GM18526 (cell line): ENCODE data around the gene KIF26A.

Experiments
- POLR2A ChIP-seq: IDR thresholded peaks from 3 replicates; pipeline ENCODE4 v1.6.1; 2011; ENCODE audit not compliant: insufficient read length; ENCODE audit errors: extremely low read depth

KIF26A gene

DNA sequence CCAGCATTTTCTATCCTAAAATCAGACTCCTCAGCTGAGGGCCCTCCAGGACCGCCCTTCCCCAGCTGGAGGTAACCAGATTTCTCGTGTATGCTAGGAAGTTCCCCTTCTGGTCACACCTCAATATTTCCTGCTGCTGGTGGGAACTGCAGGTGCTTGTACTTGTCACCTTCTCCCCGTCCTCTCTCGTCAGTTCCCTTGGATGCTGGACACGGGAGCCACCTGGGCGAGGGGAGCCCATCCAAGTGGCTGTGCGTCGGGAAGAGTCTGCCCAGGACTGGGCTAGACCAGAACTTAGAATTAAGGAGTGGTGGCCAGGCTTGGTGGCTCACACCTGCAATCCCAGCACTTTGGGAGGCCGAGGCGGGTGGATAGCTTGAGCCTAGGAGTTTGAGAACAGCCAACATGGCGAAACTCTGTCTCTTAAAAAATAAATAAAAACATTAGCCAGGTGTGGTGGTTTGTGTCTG, 23.2 kb upstream of the KIF26A start:
- no peak for TF ChIP-seq POLR2A

DNA sequence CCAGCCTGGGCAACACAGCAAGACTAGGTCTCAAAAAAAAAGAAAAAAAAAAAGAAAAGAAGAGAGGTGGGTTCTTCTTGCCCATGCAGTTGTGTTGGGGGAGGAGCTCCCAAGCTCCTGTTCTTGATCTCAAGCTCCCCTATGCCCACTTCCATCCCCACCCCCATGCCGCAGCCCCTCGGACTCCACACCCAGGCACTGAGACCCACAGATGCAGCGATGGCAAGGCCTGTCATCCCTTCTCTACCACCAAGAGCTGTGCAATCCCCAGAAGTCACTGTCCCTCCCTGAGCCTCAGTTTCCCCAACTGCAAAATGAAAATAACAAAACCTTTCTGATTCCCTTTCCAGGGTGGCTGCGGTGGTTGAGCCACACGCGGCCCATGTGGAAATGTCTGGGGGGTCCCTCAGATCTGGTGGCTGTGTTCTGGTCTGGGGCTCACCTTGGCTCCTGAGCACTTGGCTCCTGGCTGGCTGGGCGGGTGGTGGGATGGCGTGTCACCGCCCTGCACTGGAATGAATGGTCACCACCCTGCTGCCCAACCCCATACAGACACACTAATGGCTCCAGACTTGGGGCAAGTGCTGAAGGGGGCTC, 22.6 kb upstream of the KIF26A start:
- TF ChIP-seq POLR2A = no peak

DNA sequence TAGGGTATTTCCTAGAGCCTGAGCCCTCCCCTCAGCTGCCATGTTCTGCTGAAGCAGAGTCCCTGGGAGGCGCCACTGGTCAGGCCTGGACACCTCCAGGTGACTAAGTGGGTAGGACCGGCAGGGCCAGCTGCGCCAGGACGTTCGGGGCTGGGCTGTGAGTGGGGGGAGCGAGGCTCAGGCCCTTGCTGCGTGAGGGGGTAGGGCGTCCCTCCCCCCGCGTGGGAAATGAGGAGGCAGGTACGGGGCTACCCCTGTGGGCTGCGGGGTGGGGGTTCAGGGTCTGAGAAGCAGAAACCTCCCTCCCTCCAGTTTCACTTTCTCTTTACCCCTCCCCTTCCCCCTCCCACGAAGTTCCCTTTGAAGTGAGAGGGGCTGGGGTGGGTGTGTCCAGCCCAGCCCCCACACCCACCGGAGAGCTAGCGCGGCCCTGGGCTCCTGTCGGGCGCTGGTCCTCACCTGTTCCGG, 22.1 kb upstream of the KIF26A start:
- no peak for TF ChIP-seq POLR2A

DNA sequence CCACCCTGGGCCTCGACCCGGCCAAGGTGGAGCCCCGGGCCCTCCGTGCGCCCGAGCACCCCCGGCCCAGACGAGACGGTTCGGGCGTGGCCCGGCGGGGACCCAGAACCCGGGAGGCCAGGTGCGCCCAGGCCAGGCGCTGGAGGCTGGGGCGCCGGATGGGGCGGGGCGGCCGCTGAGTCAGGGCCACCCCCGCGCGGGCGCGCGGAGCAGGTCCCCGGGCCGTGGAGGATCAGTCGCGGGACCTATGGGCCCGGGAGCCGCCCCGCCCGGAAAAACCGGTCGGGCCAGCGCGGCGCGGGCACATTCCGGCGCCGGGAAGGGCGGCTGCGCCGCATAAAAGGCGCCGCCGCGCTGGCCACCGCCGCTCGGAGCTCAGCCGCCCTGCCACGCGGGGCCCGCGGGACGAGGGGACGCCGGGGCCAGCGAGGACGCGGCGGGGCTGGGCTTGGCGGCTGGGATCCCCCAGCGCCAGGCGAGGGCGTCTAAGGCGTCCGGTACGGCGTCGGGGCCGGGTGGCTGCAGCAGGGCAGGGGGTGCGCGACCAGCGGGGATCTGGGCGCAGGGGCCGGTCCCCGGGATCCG, 21.5 kb upstream of the KIF26A start:
- no peak for TF ChIP-seq POLR2A

DNA sequence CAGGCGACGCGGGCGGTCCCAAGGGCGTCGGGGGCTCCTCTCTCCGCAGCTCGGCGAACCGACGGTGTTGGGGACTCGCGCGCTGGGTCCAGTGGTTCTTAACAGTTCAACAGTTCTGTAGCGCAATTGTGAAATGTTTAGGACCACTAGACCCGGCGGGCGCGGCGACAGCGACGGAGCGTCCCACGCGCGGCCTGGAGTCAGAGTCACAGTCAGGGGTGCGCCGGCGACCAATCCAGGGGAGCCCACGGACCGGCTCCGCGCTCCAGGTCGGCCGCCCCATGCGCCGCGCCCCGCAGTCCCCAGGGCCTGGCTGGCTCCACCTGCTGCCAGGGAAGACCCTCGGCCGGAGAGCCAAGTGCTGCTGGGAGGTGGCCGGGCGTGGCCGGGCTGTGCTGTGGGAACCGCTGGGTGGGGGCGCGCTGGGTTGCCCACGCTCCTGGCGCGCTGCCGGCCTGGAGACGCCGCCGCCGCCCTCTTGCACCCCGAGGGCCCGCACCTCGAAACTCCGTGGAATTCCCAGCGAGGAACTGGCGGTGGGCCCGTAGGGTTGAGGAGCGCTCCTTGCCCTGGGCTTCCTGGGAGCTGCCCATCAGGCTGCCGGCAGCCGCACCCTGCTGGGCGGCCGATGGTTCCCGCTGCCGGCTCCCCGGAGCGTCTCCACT, 20.9 kb upstream of the KIF26A start:
- TF ChIP-seq POLR2A = no peak

DNA sequence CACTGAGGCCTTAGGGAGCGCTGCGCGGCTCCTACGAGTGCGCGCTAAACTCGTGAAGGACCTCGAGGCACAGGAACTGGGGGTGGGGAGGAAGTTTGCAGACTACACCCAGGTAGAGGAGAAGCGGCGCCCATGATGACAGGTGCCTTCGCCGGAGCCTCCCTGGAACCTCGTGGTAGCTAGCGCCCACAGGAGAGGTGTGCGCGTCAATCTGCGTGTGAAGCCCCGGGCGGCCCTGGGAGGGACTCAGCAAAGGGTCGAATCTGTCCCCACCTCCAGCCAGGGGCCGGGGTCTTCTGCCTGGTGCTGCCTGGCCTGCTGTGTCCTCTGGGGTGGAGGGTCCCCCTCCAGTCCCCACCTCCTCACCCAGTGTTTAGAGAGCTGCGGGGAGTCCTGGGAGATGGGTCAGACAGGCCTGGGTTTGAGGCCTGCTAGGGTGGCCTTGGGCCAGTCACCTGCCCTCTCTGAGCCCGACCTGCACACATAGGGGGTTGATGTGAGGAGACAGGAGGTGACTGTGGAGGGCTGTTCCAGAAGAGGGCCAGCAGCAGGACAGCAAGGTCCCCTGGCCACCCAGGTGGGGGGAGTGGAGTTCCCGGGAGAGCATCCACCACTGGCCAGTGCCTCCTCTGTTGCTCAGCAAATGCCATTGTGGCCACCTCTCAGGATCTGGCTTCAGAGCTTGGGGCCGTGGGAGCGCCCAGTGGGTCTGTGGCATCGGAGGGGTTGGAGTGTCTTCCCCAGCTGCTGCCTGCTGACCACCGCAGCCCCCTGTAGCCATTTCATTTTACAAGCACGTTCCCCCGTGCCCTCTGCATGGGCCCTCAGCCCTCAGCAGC, 20.2 kb upstream of the KIF26A start:
- no peak for TF ChIP-seq POLR2A

DNA sequence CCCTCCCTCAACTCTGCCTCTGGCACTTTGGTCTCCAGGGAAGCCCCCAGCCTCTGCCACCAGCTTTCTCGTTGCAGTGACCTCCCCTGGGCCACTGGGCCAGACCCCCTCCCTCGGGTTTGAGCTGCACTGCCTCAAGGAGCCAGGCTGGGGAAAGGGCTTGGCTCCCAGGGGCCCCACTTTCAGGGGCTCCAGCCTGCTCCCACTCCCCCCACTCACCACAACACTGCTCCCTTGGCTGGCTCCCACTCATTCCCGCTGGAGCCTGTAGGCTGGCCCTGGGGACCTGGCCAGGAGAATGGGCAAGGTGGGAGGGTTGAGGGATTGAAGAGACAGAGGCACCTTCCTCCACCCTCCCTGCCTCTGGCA, 19.3 kb upstream of the KIF26A start:
- TF ChIP-seq POLR2A = no peak

DNA sequence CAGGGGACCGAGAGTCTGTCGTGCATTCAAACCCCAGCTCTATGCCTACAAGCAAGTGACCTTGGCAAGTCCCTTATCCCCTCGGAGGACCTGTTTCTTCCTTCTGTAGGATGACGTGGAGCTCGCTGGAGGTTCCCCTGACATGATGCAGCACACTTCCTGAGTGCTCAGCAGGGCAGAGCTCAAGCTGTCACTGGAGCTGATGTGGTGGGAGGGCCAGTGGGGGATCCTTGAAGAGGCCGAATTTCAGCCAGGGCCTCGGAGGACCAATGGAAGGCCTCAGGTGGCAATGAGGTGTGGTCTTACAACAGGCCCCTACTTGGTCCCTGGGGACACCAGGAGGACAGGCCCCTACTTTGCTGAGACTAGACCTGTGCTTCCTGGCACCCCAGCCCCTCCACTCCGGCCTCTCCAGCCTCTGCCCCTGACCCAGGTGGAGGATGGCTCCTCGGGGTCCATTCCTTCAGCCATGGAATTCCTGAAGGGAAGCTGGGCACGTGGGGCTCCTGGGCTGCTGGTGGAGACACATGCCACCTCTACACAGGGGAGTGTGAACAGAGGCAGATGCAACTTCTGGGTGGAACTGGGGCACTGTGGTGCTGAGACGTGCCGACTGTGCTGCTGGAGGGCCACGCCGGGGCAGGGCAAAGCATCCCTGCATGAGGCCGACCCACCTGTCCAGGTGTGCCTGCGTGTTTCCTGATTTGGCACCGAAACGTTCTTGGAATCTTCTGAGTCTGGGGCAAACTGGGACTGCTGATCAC, 18.7 kb upstream of the KIF26A start:
- TF ChIP-seq POLR2A = no peak

DNA sequence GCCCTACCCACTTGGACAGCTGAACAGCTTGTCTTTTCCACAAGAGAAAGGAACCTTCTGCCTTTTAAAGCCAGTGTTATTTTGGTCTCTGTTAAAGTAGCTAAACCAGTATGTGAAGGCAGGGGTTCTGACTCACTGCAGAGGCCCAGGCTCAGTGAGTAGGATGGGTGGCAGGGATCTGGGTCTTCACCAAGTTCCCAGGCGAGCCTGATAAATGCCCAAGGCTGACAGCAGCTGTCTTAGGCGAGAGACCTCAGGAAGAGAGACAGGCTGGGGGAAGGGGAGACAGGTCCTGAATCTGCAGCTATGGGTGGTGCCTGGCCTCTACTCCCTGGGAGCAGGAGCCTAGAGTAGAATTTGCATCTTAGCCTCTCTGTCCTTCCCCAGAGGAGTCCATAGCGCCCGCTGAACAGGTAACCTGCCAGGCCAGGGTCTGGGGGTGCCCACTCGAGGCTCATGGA, 18.1 kb upstream of the KIF26A start:
- no peak for TF ChIP-seq POLR2A

DNA sequence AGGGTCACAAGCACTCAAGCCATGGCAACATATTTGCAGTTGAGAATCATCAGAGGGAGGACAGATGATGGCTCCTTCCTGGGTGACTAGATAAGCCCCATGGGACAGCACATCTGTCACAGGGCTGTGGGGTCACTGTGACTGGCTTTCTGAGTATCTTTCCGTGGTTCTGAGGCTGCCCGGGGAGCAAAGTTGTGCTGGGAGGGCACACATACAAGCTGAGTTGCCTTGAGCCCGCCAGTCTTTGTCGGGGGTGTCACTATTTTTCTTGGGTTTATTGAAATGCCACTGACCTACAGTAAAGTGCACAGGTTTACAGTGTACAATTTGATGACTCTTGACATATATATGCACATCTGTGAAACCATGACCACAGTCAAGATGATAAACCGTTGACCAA, 17.2 kb upstream of the KIF26A start:
- TF ChIP-seq POLR2A = no peak

DNA sequence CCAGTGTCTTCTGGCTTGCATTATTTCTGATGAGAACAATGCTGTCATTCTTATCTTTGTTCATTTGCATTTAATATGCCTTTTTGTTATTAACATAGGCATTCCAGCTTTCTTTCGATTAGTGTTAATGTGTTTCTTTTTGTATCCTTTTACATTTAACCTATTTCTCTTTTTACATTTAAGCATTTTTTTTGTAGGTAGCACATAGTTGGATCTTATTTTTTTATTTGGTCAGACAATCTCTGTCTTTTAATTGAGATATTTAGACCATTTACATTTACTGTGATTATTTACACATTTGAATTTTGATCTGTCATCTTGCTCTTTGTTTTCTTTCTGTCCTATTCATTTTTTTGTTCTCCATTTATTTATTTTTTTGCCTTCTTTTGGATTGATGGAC, 14.5 kb upstream of the KIF26A start:
- TF ChIP-seq POLR2A = no peak

DNA sequence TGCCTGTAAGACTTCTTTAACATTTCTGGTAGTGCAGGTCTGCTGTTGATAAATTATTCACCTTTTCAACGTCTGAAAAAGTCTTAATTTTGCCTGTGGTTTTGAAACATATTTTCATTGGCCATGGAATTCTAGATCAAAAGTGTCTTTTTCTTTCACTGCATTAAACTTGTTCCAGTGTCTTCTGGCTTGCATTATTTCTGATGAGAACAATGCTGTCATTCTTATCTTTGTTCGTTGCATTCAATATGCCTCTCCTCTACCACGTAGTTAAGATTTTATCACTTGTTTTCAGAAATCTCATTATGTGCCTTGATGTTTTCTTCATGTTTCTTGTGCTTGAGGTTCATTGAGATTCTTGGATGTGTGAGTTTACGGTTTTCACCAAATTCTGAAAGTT, 13.4 kb upstream of the KIF26A start:
- no peak for TF ChIP-seq POLR2A

DNA sequence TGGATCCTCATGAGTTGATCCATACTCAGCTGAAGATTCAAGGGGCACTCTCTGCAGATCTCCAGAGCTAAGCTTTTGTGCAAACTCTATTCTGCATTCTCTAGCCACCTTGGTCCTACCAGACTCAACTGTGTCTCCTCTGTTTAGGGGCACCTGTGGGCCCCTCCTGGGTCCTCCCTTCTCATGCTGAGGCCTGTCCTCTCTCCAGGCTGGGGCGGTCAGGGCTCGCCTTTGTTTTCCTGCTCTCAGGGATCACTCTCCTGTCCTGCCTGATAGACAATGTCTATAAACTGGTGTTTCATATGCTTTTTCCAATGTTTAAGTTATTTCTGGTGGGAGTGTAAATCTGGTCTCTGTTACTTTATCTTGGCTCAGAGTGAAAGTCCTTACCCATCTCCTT, 11.6 kb upstream of the KIF26A start:
- TF ChIP-seq POLR2A = no peak

DNA sequence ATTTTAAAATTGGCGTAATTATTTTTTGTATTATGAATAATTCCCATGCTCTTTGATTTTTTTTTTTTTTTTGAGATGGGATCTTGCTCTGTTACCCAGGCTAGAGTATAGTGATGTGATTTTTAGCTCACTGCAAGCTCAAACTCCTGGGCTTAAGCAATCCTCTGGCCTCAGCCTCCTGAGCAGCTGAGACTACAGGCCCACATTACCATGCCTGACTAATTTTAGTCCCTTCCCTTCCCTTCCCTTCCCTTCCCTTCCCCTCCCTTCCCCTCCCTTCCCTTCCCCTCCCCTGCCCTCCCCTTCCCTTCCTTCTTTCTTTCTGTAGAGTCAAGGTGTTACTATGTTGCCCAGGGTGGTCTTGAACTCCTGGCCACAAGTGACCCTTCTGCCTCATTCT, 9.4 kb upstream of the KIF26A start:
- TF ChIP-seq POLR2A = no peak

DNA sequence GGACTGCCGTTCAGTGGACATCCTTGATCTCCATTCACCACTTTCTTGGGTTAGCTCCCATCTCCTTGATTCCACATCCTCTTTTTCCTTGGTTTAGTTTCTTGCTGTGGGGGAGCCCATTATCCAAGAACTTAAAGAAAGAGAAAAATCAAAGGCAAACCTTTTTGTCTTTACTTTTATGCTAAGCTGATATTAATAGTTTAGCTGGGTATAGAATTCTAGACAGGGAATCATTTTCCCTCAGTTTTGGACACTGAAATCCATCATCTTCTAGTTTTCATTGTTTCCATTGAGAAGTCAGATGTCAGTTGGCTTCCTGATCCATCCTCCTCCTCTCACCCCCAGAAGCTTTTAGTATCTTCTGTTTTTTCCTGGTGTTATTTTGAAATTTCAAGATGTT, 8.8 kb upstream of the KIF26A start:
- TF ChIP-seq POLR2A = no peak
